GM13976 (cell line): ENCODE measurements around the gene NOS1AP.

ENCODE experiments used
- DNase-seq: peaks from one replicate; pipeline ENCODE4 v3.0.0; 2012; ENCODE audit warnings: low spot score
- CTCF ChIP-seq: IDR thresholded peaks from 2 replicates; pipeline ENCODE4 v1.5.1; 2012; ENCODE audit warnings: borderline replicate concordance, mild to moderate bottlenecking; ENCODE audit not compliant: insufficient read depth; ENCODE audit errors: extremely low read depth, missing control alignments, control extremely low read depth
- in situ Hi-C: fragments of 300-500 bp; cut with MboI; formaldehyde crosslinking; loops from one replicate; pipeline ENCODE4 v1.12.0; 2022; ENCODE audit warnings: low sequenced_read_pairs, mixed read lengths, inconsistent platforms; ENCODE audit not compliant: unreplicated experiment

Gene NOS1AP

GRCh38 chr1:162233066-162233465 lies 163.6 kb downstream of the NOS1AP start:
- no peak for DNase-seq
- in situ Hi-C loops: no loop called here
- no peak for TF ChIP-seq CTCF

GRCh38 chr1:162233937-162234336 lies 164.4 kb downstream of the NOS1AP start:
- DNase-seq: no peak
- in situ Hi-C loops: no loop called here
- TF ChIP-seq CTCF: no peak

- in situ Hi-C loops: no loop called here
- no peak for TF ChIP-seq CTCF
- DNase-seq: no peak
These were observed 165.1 kb downstream of the NOS1AP start for GRCh38 chr1:162234571-162234970.

GRCh38 chr1:162235241-162235800 lies 165.8 kb downstream of the NOS1AP start:
- TF ChIP-seq CTCF: no peak
- DNase-seq: no peak
- in situ Hi-C loops: no loop called here

GRCh38 chr1:162236201-162236600 lies 166.7 kb downstream of the NOS1AP start:
- TF ChIP-seq CTCF: no peak
- DNase-seq: no peak
- in situ Hi-C loops: no loop called here

GRCh38 chr1:162236618-162237017 lies 167.1 kb downstream of the NOS1AP start:
- no peak for TF ChIP-seq CTCF
- no peak for DNase-seq
- in situ Hi-C loops: no loop called here

GRCh38 chr1:162240577-162240976 lies 171.1 kb downstream of the NOS1AP start:
- no peak for TF ChIP-seq CTCF
- DNase-seq: no peak
- in situ Hi-C loops: no loop called here
